ENCODE results near the gene IPCEF1.

- TF ChIP-seq CTCF (optimal IDR thresholded peaks at IDR 0.05 in 1 of 3, IDR thresholded peaks at IDR 0.05 in 1 of 3, conservative IDR thresholded peaks at IDR 0.05 in 1 of 3; ENCODE audit: extremely low read depth in 1 of 3, insufficient read depth in 2 of 3, low read length in 3 of 3): no peak
- no peak for TF ChIP-seq EZH2 (IDR thresholded peaks at IDR 0.05; ENCODE audit: low read length)
Observed at GRCh38 chr6:154159126-154159525, 197.5 kb downstream of the IPCEF1 start.

Data from keratinocyte (primary cell).